Nephron (organoid): ENCODE measurements around the gene GJC1.

Experiments used
- H3K27ac Mint-ChIP-seq, 3 experiments: 2 replicates each; pipeline ENCODE4 v1.8.0; 2020; ENCODE audit warnings: mixed read lengths in 3 of 3, mild to moderate bottlenecking in 2 of 3, moderate library complexity in 1 of 3
- H3K27me3 Mint-ChIP-seq: 2 replicates; pipeline ENCODE4 v1.8.0; 2021; ENCODE audit warnings: low read depth, mild to moderate bottlenecking, moderate library complexity, mixed read lengths
- H3K36me3 Mint-ChIP-seq: 2 replicates; pipeline ENCODE4 v1.8.0; 2020; ENCODE audit warnings: low read depth, mixed read lengths
- H3K4me1 Mint-ChIP-seq: 2 replicates; pipeline ENCODE4 v1.8.0; 2020; ENCODE audit warnings: mixed read lengths
- H3K4me3 Mint-ChIP-seq, 3 experiments: 2 replicates each; pipeline ENCODE4 v1.8.0; 2020; ENCODE audit warnings: mild to moderate bottlenecking in 3 of 3, mixed read lengths in 3 of 3, moderate library complexity in 2 of 3
- H3K9me3 Mint-ChIP-seq: 2 replicates; pipeline ENCODE4 v1.8.0; 2020; ENCODE audit warnings: mixed read lengths
- CTCF ChIP-seq, 3 experiments: fragments of 200-600 bp; sonication (generic); IDR thresholded peaks; one replicate each; pipeline ENCODE4 v1.5.0; 2021; ENCODE audit warnings: antibody characterized with exemption in 3 of 3; ENCODE audit not compliant: unreplicated experiment in 3 of 3

The GJC1 gene

GRCh38 chr17:44780161-44780560 is 49.9 kb downstream of the GJC1 start:
- no peak overlapping the region for H3K4me3 Mint-ChIP-seq
- H3K27ac Mint-ChIP-seq, result peak overlapping the region in 1 of 3 experiments; percentile 57
- TF ChIP-seq CTCF (IDR thresholded peaks at IDR 0.05; ENCODE audit: unreplicated experiment in 3 of 3), result no peak
- H3K4me1 Mint-ChIP-seq, result peaks cover 12% of the 10 kb centered on the region
- no peaks in the 10 kb centered on the region for H3K9me3 Mint-ChIP-seq
- no peaks in the 10 kb centered on the region for H3K36me3 Mint-ChIP-seq
- peaks cover 15% of the 10 kb centered on the region for H3K27me3 Mint-ChIP-seq

DNA sequence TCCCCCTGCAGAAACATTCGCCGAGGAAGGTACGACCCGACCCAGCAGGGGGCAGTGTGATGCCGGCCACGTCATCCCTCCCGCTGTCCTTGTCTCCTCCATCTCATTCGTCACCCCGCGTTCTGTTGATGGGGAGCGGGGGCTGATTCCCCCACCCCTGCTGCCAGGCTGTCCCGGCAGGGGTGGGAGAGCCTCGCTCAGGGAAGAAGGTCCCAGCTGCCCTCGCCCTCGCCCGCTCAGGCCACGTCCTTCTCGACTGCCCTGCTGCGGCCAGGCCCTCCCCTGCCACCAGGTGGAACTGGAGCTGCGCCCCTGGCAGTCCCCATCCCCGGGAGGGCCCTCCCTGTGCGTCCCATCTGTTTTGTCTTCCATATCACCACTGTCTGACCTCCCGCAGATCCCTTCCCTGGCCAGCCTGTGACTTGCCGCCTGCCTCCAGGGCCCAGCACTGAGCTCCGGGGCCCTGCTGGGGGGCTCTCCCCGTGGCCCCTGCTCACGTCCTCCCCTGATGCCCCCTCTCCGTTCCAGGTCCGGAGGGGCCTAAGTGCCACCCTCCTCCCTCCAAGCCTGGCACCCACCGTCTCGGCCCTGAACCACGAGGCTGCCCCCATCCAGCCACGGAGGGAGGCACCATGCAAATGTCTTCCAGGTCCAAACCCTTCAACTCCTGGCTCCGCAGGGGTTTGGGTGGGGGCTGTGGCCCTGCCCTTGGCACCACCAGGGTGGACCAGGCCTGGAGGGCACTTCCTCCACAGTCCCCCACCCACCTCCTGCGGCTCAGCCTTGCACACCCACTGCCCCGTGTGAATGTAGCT is 50.7 kb downstream of the GJC1 start:
- H3K9me3 Mint-ChIP-seq, result no peaks in the 10 kb centered on the region
- no peak overlapping the region for H3K27ac Mint-ChIP-seq
- H3K4me3 Mint-ChIP-seq, result peak overlapping the region; percentile 64 to 74 (median 71)
- H3K27me3 Mint-ChIP-seq, result peaks cover 14% of the 10 kb centered on the region
- TF ChIP-seq CTCF (IDR thresholded peaks at IDR 0.05; ENCODE audit: unreplicated experiment in 3 of 3), result peak; percentile 85 to 92 (median 87)
- peaks cover 12% of the 10 kb centered on the region for H3K4me1 Mint-ChIP-seq
- H3K36me3 Mint-ChIP-seq, result no peaks in the 10 kb centered on the region

- Mint-ChIP-seq H3K9me3 (no peaks in the 10 kb centered on the region), H3K27me3 (peaks cover 16% of the 10 kb centered on the region), H3K36me3 (no peaks in the 10 kb centered on the region), H3K4me3 (peak overlapping the region; percentile 64 to 74 (median 71)), H3K4me1 (peaks cover 12% of the 10 kb centered on the region), H3K27ac (no peak overlapping the region)
- no peak for TF ChIP-seq CTCF (IDR thresholded peaks at IDR 0.05; ENCODE audit: unreplicated experiment in 3 of 3)
Measured at GRCh38 chr17:44778656-44779210, 51.4 kb downstream of the GJC1 start.

DNA sequence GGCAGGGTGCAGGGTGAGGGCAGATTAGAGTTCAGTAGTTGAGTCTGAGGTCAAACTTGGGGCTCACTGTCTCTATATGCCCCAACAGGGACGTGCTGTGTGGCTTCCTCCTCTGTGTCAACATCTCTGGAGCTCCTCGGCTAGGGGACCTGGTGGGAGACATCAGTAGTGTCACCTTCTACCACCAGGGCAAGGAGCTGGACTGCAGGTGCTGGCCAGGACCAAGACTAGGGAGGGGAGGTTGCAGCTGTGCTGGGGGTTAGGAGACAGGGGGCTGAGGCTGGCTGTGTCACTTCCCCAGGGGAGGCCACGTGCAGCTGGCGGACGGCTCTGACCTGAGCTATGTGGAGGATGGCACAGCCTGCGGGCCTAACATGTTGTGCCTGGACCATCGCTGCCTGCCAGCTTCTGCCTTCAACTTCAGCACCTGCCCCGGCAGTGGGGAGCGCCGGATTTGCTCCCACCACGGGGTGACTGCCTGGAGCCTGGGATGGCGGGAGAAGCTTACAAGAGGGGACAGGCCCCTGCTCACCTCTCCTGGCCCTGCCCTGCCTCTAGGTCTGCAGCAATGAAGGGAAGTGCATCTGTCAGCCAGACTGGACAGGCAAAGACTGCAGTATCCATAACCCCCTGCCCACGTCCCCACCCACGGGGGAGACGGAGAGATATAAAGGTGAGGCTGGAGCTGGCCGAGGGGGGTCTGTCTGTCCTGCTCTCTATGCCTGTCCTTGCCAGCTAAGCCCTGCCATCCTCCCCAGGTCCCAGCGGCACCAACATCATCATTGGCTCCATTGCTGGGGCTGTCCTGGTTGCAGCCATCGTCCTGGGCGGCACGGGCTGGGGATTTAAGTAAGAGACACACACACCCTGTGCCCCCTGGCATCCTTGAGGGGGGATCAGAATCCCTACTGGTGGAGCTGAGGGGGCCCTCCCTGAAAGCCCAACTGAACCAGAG is 52.4 kb downstream of the GJC1 start:
- Mint-ChIP-seq H3K27me3 (peaks cover 18% of the 10 kb centered on the region), H3K4me3 (peak overlapping the region; percentile 19 to 66 (median 64)), H3K36me3 (no peaks in the 10 kb centered on the region), H3K4me1 (peaks cover 10% of the 10 kb centered on the region), H3K9me3 (no peaks in the 10 kb centered on the region), H3K27ac (no peak overlapping the region)
- no peak for TF ChIP-seq CTCF (IDR thresholded peaks at IDR 0.05; ENCODE audit: unreplicated experiment in 3 of 3)

- Mint-ChIP-seq H3K4me1 (peaks cover 1% of the 10 kb centered on the region), H3K27ac (no peak overlapping the region), H3K4me3 (peak overlapping the region; percentile 64 to 87 (median 66)), H3K36me3 (no peaks in the 10 kb centered on the region), H3K9me3 (no peaks in the 10 kb centered on the region), H3K27me3 (peaks cover 18% of the 10 kb centered on the region)
- TF ChIP-seq CTCF (IDR thresholded peaks at IDR 0.05; ENCODE audit: unreplicated experiment in 3 of 3), result no peak
Measured at GRCh38 chr17:44776628-44777393, 53.3 kb downstream of the GJC1 start.
